Fibroblast of gingiva (primary cell): ENCODE measurements around the gene BRSK2.
"Not testable (repeated sequence)": the region's sequence is repeated elsewhere in the genome, so short reads cannot be mapped to it uniquely, and the experiment has no call there.

Experiments
- DNase-seq: peaks from one replicate; pipeline ENCODE4 v3.0.0-alpha.2; 2011; ENCODE audit warnings: low read depth

The BRSK2 gene

DNA sequence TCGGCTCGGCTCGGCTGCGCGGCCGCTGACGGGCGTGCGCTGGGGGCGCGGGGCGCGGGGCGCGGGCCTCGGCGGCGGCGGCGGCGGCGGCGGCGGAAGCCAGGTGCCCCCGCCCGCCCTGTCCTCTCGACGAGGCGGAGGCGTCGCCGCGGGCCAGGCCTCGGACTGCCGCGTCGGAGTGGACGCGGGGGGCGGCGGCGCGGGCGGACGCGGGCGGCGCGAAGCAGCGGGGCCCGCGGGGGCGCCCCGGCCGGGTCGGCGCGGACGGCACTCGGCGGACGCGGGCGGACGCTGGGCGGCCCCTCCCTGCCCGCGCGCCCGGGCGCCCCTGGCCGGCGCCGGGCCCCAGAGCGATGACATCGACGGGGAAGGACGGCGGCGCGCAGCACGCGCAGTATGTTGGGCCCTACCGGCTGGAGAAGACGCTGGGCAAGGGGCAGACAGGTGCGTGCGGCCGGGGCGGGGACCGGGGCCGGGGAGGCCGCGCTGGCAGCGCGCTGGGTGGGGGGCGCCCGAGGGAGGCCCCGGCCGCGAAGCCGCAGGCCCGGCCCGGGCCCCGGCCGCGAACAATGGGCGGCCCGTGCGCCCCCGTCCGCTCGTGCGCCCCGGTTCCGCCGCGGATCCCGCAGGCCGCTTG is at the start of gene BRSK2:
Gene BRSK2 (plus strand): TSS at position 3 of the 637 bp plus-strand sequence. CDS start 351 bp downstream, at position 354.
- no peak for DNase-seq

GRCh38 chr11:1340111-1340510 is 49.6 kb upstream of the BRSK2 start:
- DNase-seq, result no peak

DNA sequence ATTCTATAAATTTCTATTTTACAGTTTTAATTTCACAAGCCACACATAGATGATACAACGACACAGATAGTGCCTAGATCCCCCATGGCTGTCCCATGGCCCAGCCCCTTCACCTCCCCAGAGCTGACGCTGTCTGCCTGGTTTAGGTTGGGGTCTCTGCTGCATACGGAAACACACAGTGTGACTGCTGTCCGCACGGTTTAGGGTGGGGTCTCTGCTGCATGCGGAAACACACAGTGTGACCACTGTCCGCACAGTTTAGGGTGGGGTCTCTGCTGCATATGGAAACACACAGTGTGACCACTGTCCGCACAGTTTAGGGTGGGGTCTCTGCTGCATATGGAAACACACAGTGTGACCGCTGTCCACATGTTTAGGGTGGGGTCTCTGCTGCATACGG is 48.5 kb upstream of the BRSK2 start:
- not testable (repeated sequence) for DNase-seq

- DNase-seq, result no peak
These were observed 47.7 kb upstream of the BRSK2 start for GRCh38 chr11:1341928-1342524.

GRCh38 chr11:1342946-1343345 is 46.8 kb upstream of the BRSK2 start:
- DNase-seq, result no peak

GRCh38 chr11:1343391-1344055 is 46.2 kb upstream of the BRSK2 start:
- DNase-seq, result no peak

GRCh38 chr11:1344056-1344635 is 45.6 kb upstream of the BRSK2 start:
- no peak for DNase-seq

DNA sequence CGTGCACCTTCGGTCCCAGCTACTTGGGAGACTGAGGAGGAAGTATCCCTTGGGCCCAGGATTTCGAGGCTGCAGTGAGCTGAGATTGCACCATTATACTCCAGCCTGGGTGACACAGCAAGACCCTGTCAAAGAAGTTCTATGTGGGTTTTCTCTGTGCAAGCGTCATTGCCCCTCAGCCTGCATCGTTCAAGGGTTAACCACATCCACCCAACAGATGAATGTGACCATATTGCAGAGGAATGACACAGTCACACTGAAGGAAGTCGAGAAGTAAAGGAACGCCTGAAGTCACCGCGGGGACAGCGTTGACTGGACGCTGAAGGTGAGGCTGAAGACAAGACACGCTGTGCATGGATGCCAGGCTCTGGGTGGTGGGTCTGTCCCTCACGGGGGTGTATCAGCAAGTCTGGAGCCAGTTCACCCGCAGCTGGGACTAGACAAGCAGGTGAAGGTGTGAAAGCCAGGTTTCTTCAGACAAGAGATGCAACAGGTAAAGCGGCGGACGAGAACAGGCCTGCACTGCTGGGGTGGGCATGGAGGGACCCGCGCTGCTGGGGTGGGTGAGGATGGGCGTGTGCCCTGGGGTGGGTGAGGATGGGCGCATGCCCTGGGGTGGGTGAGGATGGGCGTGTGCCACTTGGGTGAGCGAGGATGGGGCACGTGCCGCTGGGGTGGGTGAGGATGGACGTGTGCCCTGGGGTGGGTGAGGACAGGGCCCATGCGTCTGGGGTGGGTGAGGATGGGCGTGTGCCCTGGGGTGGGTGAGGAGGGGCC is 43.8 kb upstream of the BRSK2 start:
- no peak for DNase-seq

GRCh38 chr11:1346669-1347390 is 42.9 kb upstream of the BRSK2 start:
- DNase-seq, result no peak

- not testable (repeated sequence) for DNase-seq
These were observed 42.2 kb upstream of the BRSK2 start for GRCh38 chr11:1347411-1347999.

GRCh38 chr11:1348146-1348795 is 41.5 kb upstream of the BRSK2 start:
- no peak for DNase-seq

- DNase-seq, result no peak
These were observed 40.9 kb upstream of the BRSK2 start for GRCh38 chr11:1348796-1349326.

GRCh38 chr11:1349327-1350041 is 40.2 kb upstream of the BRSK2 start:
- no peak for DNase-seq

DNA sequence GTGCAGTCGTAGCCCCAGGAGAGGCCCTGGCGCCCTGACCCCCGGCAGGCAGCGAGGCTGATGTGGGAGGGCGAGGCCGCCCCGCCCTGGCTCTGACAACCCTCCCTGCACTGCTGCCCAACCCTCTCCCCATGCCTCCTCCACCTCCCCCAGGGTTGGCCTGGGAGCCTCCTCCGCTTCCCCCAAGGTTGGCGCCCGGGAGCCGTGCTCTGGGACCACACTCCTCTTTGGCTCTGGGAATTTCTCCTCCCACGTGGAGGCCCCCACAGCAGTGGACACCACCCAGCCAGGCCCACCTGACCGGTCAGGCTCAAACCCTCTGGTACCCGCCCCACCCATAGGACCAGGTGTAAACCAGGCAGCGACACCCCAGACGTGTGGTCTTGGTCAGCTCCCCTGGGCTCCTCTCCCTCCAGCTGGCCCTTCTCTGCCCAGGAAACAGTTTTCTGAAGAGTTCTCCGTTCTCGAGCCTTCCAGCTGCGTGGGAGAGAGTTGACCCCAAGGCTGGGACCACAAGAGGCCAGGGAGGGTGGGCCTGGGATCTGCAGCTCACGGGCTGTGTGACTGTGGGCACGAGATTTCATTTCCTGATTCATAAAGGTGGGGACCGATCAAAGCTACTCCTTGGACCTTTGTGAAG is 39.5 kb upstream of the BRSK2 start:
- DNase-seq, result no peak

GRCh38 chr11:1351278-1351937 is 38.3 kb upstream of the BRSK2 start:
- DNase-seq, result no peak

DNA sequence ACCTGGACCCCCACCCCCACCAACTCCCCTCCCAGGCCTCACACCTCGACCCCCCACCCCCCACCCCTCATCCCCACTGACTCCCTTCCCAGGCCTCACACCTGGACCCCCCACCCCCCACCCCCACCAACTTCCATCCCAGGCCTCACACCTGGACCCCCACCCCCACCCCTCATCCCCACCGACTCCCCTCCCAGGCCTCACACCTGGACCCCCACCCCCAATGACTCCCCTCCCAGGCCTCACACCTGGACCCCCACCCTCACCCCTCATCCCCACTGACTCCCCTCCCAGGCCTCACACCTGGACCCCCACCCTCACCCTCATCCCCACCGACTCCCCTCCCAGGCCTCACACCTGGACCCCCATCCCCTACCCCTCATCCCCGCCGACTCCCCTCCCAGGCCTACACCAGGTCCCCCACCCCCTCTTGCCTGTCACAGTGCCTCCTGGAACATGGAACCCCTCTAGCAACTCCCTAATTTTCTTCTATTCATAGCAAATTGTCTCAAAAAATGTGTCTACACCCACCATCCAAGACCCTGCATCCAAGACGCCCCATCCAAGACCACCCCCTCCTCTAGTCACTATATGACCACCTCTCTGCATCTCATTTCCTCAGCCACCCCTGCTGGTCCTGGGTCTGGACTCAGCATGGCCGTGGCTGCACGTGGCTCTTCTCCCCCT is 36.9 kb upstream of the BRSK2 start:
- DNase-seq, result no peak

DNA sequence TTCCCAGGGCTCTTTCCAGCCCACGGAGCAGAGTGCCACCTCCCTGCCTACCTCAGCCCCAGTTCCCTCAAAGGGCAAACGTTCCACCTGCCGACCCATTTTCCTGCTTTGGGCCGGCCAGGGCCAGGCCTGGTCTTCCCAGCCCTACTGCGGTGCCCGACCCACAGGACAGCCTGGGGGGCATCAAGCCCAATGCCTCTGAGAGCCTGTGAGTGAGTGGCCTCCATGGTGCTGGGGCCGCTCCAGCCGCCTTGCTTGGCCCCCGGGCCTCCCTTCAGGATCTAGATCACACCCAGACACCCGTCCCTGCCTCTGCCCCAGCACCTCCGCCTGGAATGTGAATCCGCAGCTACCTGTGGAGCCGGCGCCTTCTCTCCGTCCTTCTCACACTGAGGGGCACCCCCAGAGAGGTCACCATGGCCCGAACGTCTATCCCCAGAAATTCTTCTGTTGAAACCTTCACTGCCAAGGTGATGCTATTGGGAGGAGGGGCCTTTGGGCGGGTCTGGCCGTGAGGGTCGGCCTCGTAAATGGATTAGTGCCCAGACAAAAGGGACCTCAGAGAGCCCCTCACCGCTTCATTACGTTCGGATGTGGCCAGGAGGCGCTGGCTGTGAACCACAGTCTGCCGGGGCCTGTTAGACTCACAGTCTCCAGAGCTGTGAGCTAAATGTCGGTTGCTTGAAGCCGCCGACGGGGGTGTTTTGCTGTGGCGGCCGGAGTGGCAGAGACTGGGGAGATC is 36.2 kb upstream of the BRSK2 start:
- DNase-seq, result no peak
